Stimulated activated naive CD8-positive, alpha-beta T cell treated with anti-CD3 and anti-CD28 coated beads, Interleukin-15, amount 100 ng/mL, for 72 hours (primary cell): ENCODE measurements around the gene LHX3.

Experiments used
- ATAC-seq: fragments of 150-1000 bp; cut with Tn5 transposase; 2 replicates; pipeline ENCODE4 v1.10.0; 2021; ENCODE audit warnings: mild to moderate bottlenecking, moderate library complexity
- DNase-seq, 2 donors: peaks; one replicate each; pipeline ENCODE4 v3.0.0; 2021 to 2022
- H3K27ac Mint-ChIP-seq, 2 donors: one replicate each; pipeline ENCODE4 v1.8.0; 2022; ENCODE audit warnings: mild to moderate bottlenecking in 2 of 2, mixed read lengths in 2 of 2, moderate library complexity in 2 of 2
- H3K27me3 Mint-ChIP-seq: one replicate; pipeline ENCODE4 v1.8.0; 2022; ENCODE audit warnings: mixed read lengths
- H3K4me1 Mint-ChIP-seq: one replicate; pipeline ENCODE4 v1.8.0; 2022; ENCODE audit warnings: mild to moderate bottlenecking, mixed read lengths
- H3K4me3 Mint-ChIP-seq, 2 donors: one replicate each; pipeline ENCODE4 v1.8.0; 2022; ENCODE audit warnings: mild to moderate bottlenecking in 2 of 2, mixed read lengths in 2 of 2, moderate library complexity in 1 of 2
- H3K9me3 Mint-ChIP-seq, 2 donors: one replicate each; pipeline ENCODE4 v1.8.0; 2022; ENCODE audit warnings: mixed read lengths in 2 of 2

Gene LHX3

DNA sequence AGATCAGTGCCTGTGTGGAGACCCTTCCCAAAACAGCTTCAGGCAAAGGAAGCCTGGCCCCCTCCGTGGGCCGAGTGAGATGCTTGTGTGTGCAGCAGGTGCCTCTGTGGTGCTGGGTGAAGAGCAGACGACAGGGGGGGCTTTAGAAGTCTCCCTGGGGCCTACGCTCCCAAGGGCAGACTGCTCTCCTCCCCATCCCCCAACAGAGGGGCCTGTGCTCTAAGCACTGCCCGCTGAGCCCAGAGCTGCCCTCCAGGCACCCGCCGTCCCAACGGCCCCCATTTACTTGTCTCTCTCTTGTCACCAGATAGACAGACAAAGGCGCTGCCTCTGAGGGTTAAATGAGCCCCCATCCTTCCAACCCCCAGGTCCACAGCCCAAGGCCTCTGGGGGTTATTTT is 2.7 kb upstream of the LHX3 start:
- no peak for DNase-seq
- Mint-ChIP-seq H3K9me3 (no peaks in the 10 kb centered on the region), H3K4me1 (peaks cover 6% of the 10 kb centered on the region), H3K27ac (no peak overlapping the region), H3K27me3 (peaks cover 37% of the 10 kb centered on the region), H3K4me3 (no peak overlapping the region)
- ATAC-seq: no peak

DNA sequence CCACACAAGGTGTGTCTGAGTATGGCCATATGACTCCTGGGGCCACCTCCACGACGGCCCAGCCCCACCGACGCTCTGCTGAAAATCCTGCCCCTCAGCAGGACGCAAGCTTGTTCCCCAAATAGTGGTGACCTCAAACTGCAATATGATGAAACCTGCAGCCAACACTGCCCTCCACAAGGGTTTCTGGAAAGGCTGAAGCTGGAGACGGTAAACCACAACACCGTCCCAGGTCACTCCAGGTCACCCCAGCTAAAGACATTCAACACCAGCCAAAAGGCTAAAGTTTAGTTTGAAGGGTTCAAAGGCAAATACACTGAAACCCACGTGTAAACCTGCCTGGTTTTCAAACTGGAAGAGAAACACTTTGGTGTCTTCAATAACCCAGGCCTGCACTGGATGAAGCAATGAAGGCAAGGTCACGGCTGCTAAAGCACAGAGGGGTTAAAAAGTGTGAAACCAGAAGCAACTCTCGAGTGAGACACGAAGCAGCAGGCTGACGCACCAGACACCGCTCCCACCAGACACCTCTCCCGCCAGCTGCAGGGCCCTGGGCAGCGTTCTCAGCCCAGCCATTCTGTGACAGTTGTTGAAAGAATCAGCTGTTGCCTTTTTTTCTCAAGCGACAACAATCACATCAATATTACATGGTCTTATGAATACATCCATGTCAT is 1.8 kb upstream of the LHX3 start:
- peaks cover 46% of the 10 kb centered on the region for H3K27me3 Mint-ChIP-seq
- ATAC-seq: no peak
- no peak for DNase-seq
- H3K27ac Mint-ChIP-seq: no peak overlapping the region
- peaks cover 6% of the 10 kb centered on the region for H3K4me1 Mint-ChIP-seq
- H3K4me3 Mint-ChIP-seq: no peak overlapping the region
- H3K9me3 Mint-ChIP-seq: no peaks in the 10 kb centered on the region

DNA sequence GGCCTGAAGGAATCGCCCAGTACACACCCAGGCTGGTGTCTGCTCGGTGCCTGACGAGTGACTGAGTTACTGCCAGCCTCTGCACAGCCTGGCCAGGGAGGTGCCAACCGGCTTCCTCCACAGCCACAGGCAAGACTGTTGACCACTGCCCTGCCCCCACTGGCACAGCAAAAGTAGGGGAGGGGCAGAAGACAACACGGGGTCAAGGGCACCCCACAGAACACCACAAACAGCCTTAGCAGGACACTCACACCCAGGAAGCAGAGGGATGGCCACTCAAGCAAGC is 722 bp upstream of the LHX3 start:
- Mint-ChIP-seq H3K4me3 (no peak overlapping the region), H3K27me3 (peaks cover 57% of the 10 kb centered on the region), H3K27ac (no peak overlapping the region), H3K9me3 (no peaks in the 10 kb centered on the region), H3K4me1 (peaks cover 6% of the 10 kb centered on the region)
- ATAC-seq (peak; percentile 7), DNase-seq (no peak)

DNA sequence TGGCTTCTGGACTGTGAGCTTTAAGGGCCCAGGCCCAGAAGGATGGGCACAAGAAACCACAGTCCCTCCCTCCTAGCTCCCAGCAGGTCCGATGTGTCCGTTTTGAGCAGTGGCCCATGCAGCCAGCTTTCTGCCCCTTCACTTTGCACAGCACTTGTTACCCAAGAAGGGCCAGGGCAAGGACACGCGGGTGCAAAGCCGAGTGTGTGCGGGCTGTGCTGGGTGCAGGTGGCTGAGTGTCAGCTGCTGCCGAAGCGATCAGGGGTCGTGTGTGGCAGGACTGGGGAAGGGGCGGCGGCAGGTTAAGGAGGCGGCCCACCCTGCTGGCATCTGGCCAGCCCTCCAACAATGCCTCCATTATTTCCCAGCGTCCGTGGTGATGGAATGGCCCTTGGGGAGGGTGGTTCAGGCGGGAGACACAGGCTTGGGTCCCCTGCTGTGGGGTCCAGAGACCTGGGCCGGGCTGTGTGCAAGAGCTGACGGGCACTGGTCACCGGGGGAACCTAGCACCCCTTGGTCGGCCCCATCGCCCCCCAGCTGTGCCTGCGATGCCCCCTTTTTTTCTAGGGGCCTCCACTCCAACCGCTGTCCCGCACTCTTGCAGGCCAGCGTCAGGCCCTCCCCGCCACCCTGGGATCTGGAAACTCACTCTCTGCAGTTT is 653 bp downstream of the LHX3 start:
- H3K27me3 Mint-ChIP-seq: peaks cover 70% of the 10 kb centered on the region
- H3K27ac Mint-ChIP-seq: peak overlapping the region in 1 of 2 donors; percentile 19
- DNase-seq (no peak), ATAC-seq (peak; percentile 7)
- peaks cover 6% of the 10 kb centered on the region for H3K4me1 Mint-ChIP-seq
- H3K9me3 Mint-ChIP-seq: no peaks in the 10 kb centered on the region
- H3K4me3 Mint-ChIP-seq: no peak overlapping the region

DNA sequence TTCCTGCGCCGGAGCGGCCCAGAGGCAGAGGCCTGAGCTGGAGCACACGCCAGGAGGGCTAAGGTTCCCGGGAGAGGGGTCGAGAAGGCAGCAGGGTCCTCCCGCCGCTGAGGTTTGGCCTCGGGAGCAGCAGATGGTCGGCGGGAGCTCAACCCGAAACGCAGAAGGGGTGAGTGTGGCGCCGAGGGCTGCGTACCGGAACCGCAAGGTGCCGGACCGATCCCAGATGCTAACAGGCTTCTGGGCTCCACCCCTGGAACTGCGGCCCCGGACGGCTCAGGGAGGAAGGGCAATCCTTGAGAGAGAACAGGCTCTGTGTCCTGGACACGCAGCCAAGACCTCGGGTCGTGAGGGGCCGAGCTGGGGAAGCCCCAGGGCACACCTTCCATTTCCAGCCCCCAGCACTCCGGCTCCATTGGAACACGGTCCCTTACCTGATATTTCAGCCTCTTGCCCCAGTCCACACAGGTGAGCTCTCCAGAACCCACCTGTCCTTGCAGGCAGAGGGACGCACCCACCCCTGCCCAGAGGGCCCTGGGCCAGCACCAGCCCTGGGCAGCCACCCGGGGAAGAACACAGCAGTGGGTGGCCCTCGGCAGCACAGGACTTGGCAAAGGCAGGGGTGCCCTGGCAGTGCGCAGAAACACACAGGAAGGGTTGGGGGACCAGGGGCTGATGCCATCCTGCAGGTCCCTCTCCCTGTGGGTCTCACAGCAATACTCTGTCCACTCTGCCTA is 1.4 kb downstream of the LHX3 start:
- H3K4me3 Mint-ChIP-seq: no peak overlapping the region
- no peak overlapping the region for H3K27ac Mint-ChIP-seq
- no peaks in the 10 kb centered on the region for H3K9me3 Mint-ChIP-seq
- H3K4me1 Mint-ChIP-seq: peaks cover 8% of the 10 kb centered on the region
- DNase-seq: no peak
- ATAC-seq: no peak
- peaks cover 77% of the 10 kb centered on the region for H3K27me3 Mint-ChIP-seq

DNA sequence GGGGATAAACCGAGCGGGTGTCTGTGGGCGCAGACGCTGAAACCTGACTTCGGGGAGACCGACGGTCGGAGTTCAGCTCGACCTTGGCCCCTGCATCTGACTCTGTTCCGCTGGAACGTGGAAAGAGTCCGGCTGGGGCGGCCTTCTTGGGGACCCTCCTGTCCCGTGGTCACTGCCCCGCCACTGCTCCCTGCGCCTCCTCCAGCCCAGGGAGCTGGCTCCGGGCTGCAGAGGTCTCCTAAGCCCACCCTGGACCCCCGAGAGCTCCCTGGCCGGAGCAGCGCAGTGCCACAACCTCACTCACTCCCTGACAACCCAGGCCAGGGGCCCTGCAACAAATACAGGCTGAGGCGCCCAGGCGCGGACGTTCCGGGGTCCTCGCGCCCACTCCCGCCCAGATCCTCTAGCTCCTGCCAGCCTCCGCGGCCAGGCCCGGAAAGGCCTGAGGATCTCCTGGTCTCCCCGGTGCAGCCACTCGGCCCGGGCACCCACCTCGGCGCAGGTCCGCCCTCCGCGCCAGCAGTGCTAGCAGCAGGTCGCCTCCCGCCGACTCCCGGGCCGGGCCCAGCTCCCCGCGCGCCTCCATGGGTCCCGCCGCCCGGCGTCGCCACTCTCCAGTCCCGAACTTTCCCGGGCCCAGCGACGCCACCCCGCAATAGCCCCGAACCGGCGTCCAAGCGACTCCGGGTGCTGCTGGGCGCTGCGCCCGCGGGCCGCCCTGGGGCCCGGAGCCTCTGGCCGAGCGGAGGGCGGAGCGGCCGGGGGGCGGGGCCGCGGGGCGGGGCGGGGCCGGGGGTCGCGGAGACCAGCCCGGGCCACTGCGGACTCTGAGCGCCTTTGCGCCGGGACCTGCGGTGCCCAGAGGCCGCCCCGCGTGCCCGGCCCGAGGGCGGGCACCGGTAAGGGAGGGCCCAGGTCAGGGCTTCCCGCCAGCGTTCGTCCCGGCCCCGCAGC is 2.2 kb downstream of the LHX3 start:
- Mint-ChIP-seq H3K9me3 (no peaks in the 10 kb centered on the region), H3K27ac (no peak overlapping the region), H3K4me1 (peaks cover 16% of the 10 kb centered on the region), H3K27me3 (peaks cover 86% of the 10 kb centered on the region), H3K4me3 (peak overlapping the region in 1 of 2 donors; percentile 24)
- no peak for DNase-seq
- ATAC-seq: no peak

DNA sequence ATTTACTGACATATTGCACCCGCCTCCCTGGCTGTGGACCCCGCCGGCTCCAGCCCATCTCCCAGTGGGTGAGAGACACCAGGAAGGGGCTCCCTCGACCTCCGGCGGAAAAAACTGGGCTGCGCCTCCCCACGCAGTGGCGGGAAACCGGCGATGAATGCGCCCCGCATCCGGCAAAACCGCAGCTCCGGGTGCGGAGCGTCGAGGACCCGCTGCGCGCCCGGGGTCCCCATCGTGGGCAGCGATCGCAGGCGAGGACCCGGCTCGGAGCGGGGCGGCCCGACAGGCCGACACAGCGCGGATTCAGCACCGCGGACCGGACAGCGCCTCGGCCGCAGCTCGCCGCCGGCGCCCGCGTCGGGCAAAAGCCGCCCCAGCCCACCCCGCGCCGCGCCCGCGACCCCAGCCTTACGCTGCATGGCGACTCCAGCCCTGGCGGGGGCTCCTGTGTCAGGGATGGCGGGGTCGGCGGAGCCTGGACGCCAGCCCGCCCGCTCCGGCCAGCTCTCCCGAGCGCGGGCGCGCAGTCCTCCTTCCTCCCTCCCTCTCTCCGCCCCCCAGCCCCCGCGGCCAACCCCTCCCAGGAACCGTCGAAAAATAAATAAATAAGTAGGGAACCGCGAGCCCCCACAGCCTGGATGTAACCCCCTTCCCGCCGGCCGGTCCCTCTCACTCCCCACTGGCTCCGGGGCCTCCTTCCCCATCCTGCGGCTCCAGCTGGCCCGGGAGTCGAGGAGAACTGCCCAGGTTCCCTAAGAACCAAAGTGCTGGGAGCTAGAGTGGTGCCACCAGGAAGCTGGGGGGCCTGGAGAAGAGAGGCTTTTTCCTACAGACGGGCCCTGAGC is 3.1 kb downstream of the LHX3 start:
- Mint-ChIP-seq H3K4me1 (peaks cover 24% of the 10 kb centered on the region), H3K9me3 (no peaks in the 10 kb centered on the region), H3K27me3 (peaks cover 95% of the 10 kb centered on the region), H3K4me3 (peak overlapping the region in 1 of 2 donors; percentile 24), H3K27ac (no peak overlapping the region)
- ATAC-seq: no peak
- DNase-seq: no peak

DNA sequence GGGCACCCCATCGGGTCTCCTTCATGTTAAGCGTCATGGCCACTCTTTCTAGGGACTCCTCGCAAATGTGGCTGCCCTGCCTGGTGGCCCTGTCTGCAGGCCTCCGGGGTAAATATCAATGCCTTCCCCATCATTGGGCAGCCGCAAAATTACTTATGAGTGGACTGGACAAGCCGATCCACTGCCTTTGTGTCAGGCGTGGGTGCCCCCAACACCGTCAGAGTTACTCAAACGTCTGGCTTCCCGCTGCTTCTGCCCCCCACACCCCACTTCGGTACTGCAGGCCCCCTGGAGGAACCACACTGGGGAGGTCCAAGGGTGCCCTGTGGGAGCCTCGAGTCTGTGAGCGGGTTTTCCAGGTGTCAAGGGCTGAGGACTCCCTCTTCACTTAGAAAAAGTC is 3.8 kb downstream of the LHX3 start:
- Mint-ChIP-seq H3K27ac (no peak overlapping the region), H3K9me3 (no peaks in the 10 kb centered on the region), H3K27me3 (peaks cover 99% of the 10 kb centered on the region), H3K4me3 (no peak overlapping the region), H3K4me1 (peaks cover 31% of the 10 kb centered on the region)
- ATAC-seq (no peak), DNase-seq (no peak)

DNA sequence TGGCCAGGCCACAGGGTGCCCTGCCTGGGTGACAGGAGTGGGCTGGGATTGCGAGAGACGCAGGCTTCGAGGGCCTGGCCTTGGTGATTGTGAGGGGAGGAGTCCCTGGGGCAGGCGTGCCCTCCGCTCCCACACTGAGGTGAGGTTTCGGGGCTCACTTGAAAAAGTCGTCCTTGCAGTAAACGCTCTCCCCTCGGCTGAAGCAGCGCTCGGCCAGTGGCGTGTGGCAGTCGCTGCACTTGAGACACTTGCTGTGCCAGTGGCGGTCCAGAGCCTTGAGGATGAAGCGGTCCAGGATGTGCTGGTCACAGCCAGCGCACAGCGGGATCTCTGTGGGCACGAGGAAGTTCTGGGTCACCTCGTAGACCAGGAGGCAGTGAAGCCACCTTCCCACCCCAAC is 4.5 kb downstream of the LHX3 start:
- Mint-ChIP-seq H3K9me3 (no peaks in the 10 kb centered on the region), H3K4me3 (no peak overlapping the region), H3K27me3 (peaks cover 100% of the 10 kb centered on the region), H3K27ac (no peak overlapping the region), H3K4me1 (peaks cover 34% of the 10 kb centered on the region)
- no peak for ATAC-seq
- DNase-seq: no peak

DNA sequence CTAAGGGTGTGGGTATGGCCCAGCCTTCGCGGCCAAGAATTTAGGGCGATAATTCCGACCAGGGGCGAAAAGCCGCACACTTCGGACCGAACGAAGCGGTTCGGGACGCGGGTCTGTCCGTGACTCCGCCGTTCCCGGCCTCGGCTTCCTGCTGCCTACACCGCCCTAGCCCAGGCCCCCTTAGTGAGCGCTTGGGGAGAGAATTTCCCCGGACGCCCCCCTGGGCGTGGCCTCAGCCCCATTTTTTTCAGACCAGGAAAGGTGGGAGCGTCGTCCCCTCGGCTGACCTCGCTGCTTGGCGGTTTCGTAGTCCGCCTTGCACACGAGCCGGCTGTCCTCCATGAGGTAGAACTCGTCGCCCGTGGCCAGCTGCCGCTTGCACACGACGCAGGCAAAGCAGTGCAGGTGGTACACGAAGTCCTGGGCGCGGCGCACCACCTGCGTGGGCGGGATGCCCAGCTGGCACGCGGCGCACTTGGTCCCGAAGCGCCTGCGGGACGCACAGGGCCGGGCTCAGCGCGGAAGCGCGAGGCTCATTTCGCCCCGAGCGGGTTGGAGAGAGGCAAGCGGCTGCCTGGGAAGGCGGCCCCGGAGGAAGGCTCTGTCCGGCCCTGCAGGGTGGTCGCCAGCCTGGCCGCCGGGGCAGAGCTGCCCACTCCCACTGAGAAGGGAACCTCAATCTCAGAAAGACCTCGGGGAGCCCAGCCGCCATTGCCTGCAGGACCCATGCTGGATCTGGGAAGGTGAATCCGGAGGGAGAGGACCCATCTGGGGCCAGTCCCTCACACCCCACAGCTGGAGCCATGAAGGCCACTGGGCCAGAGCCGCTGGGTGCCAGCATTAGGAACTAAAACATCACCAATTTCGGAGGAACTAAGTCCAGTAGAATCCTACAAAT is 5.3 kb downstream of the LHX3 start:
- H3K27ac Mint-ChIP-seq: no peak overlapping the region
- H3K9me3 Mint-ChIP-seq: no peaks in the 10 kb centered on the region
- peaks cover 100% of the 10 kb centered on the region for H3K27me3 Mint-ChIP-seq
- H3K4me1 Mint-ChIP-seq: peaks cover 34% of the 10 kb centered on the region
- ATAC-seq (no peak), DNase-seq (no peak)
- no peak overlapping the region for H3K4me3 Mint-ChIP-seq

DNA sequence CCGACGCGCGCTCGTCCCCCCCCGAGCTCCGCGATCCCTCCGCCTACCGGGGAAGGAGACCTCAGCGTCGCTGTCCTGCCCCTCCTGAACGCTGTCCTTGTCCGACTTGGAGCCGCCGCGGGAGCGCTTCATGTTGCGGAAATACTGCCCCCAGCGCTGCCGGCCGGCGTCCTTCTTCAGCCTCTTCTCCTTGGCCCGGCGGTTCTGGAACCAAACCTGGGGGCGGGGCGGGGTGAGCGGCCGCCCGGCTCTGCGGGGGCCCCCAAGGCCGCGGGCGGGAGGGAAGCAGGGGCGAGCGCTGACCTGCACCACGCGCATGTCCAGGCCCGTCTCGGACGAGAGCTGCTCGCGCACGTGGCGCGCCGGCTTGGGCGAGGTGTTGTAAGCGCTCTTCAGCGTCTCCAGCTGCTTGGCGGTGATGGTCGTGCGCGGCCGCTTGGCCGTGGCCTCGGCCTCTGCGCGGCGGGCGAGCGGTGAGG is 6.3 kb downstream of the LHX3 start:
- DNase-seq (no peak), ATAC-seq (no peak)
- H3K27ac Mint-ChIP-seq: no peak overlapping the region
- peaks cover 100% of the 10 kb centered on the region for H3K27me3 Mint-ChIP-seq
- H3K4me3 Mint-ChIP-seq: no peak overlapping the region
- H3K9me3 Mint-ChIP-seq: no peaks in the 10 kb centered on the region
- peaks cover 33% of the 10 kb centered on the region for H3K4me1 Mint-ChIP-seq

DNA sequence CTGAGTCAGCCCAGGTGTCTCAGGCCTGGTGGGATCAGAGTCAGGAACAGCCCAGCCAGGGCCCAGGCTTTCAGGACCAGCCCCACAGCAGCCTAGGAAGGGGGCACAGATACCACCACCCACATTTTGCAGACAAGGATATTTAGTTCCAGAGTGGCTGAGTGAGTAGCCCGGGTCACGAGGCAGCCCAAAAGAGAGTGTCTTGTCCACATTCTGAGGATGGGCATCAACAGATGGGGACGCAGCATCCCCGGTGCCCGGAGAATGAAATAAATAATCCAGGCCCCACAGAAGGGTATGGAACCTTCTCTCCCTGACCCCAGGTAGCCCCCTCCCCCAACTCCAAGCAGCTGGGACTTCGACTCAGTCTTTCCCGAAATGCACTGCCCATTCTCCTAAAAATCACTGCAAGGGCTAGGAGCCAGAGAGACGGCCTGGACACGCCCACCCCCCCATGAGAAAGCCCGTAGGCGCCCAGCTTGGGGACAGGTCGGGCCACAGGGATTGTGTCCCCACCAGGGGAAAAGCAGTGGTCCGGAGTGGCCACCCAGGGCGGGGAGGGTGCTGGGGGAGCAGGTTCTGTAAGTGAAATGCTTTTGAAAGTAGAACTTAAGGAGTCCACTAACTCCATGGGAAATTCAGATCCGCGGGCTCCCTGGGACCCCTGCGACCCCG is 6.9 kb downstream of the LHX3 start:
- DNase-seq (no peak), ATAC-seq (no peak)
- Mint-ChIP-seq H3K27me3 (peaks cover 95% of the 10 kb centered on the region), H3K27ac (no peak overlapping the region), H3K4me3 (no peak overlapping the region), H3K4me1 (peaks cover 28% of the 10 kb centered on the region), H3K9me3 (no peaks in the 10 kb centered on the region)

DNA sequence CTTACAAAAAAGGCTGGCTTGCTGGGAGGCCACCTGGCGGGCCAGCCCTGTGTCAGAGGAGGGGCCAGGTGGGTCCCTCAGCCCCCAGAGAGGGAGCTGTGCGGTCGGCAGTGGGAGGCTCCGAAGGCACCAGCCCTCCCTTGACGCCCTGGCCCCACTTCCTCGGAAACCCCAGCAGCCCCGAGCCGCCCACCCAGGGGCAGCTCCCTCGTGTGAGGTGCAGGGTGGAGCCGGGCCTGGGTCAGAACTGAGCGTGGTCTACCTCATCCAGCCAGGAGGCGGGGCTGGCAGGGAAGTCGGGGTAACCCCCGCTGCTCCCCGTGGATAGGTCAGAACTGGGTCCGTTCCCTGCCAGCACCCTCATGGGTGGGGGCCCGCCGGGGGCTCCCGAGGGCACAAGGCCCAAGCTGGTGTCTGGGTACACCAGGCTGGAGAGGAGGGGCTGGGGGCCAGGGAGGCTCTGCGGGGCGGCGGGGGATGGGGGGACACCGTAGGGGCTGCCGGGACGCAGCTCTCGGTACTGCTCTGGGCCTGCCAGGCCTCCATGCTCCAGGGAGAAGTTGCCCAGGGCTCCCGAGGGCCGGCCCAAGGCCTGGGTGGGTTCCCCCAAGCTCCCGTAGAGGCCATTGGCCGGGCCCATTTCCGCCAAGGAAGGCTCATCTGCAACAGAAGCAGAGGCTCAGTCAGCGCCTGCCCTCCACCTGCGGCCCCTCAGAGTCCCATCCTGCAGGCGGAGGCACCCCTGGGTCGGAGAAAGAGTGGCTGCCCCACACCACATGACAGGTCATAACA is 7.6 kb downstream of the LHX3 start:
- H3K27me3 Mint-ChIP-seq: peaks cover 94% of the 10 kb centered on the region
- H3K4me3 Mint-ChIP-seq: peak overlapping the region in 1 of 2 donors; percentile 24
- no peaks in the 10 kb centered on the region for H3K9me3 Mint-ChIP-seq
- no peak overlapping the region for H3K27ac Mint-ChIP-seq
- no peak for DNase-seq
- peaks cover 28% of the 10 kb centered on the region for H3K4me1 Mint-ChIP-seq
- peak; percentile 26 for ATAC-seq
